Endothelial cell of umbilical vein (primary cell): ENCODE data around the gene RNPEPL1. TPM values are rescaled to one million over a fixed set of nuclear protein-coding genes. Genes with fewer than 3 reads are reported as not detected.

ENCODE experiments used
- BruUV-seq: library from RNA; stranded (reverse); fragments of 400-500 nt; replicated peaks from 2 replicates; lab custom pipeline; 2021; lab: Mats Ljungman, UMichigan
- CTCF ChIA-PET: fragments of 300-600, 350-600 bp; sonication (Branson Sonifier 250); formaldehyde crosslinking; loops from one replicate; lab custom pipeline; 2021; ENCODE audit warnings: antibody characterized with exemption, inconsistent platforms; lab: Charles Lee
- POLR2A ChIA-PET: fragments of 300-600, 350-600 bp; sonication (Branson Sonifier 250); formaldehyde crosslinking; loops from one replicate; lab custom pipeline; 2021; ENCODE audit warnings: antibody characterized with exemption, inconsistent platforms; lab: Charles Lee
- DNase-seq: peaks from one replicate; pipeline ENCODE4 v3.0.0-alpha.2; 2011; ENCODE audit warnings: low read depth, low spot score
- FAIRE-seq: peaks from 2 replicates; lab custom pipeline; 2011; peaks lifted over from hg19 to GRCh38; lab: Jason Lieb, UNC
- H2AFZ ChIP-seq: 2 replicates; pipeline ENCODE4 v1.6.0; 2012; ENCODE audit warnings: low read depth, low read length, control low read depth, inconsistent platforms
- H3K27ac ChIP-seq: 2 replicates; pipeline ENCODE4 v1.5.1; 2011; ENCODE audit warnings: low read depth, mild to moderate bottlenecking, control low read depth, low read length, moderate library complexity; ENCODE audit not compliant: insufficient read depth
- H3K27me3 ChIP-seq, 2 experiments: 2 replicates each; pipeline versions ENCODE4 v1.6.0 to v1.6.1; 2011; ENCODE audit warnings: low read length in 2 of 2, mixed read lengths in 1 of 2; ENCODE audit not compliant: control insufficient read depth in 2 of 2, insufficient read depth in 2 of 2
- H3K36me3 ChIP-seq, 2 experiments: 2 replicates in 1 of 2; 3 replicates in 1 of 2; pipeline ENCODE4 v1.5.1; 2011; ENCODE audit warnings: low read length in 2 of 2, mild to moderate bottlenecking in 1 of 2, moderate library complexity in 1 of 2; ENCODE audit not compliant: control insufficient read depth in 2 of 2, insufficient read depth in 2 of 2; ENCODE audit errors: extremely low read depth in 1 of 2
- H3K4me1 ChIP-seq: 3 replicates; pipeline ENCODE4 v1.5.1; 2011; ENCODE audit warnings: mild to moderate bottlenecking, low read length; ENCODE audit not compliant: control insufficient read depth, insufficient read depth; ENCODE audit errors: extremely low read depth
- H3K4me2 ChIP-seq: 2 replicates; pipeline ENCODE4 v1.6.1; 2011; ENCODE audit warnings: low read length, control low read depth, mixed read lengths; ENCODE audit not compliant: insufficient read depth
- H3K4me3 ChIP-seq, 3 experiments: fragments of 200-600 bp in 1 of 3; sonication (generic), shearing (Covaris generic) in 1 of 3; replicated peaks in 1 of 3; 2 replicates each; pipeline ENCODE4 v1.5.1; 2011 to 2016; ENCODE audit warnings: control low read depth in 3 of 3, low read length in 3 of 3, mild to moderate bottlenecking in 2 of 3, inconsistent platforms in 1 of 3, low read depth in 1 of 3, moderate library complexity in 1 of 3; ENCODE audit not compliant: insufficient read depth in 1 of 3
- H3K79me2 ChIP-seq: 2 replicates; pipeline ENCODE4 v1.6.0; 2012; ENCODE audit warnings: low read length, inconsistent platforms; ENCODE audit not compliant: control insufficient read depth, insufficient read depth
- H3K9ac ChIP-seq: replicated peaks from 2 replicates; pipeline ENCODE3; 2011; ENCODE audit warnings: low read length, control low read depth; ENCODE audit not compliant: insufficient read depth; ENCODE audit errors: extremely low read depth
- H3K9me1 ChIP-seq: replicated peaks from 3 replicates; pipeline ENCODE4 v1.6.0; 2011; ENCODE audit warnings: mild to moderate bottlenecking, low read length; ENCODE audit not compliant: control insufficient read depth, insufficient read depth; ENCODE audit errors: extremely low read depth
- H3K9me3 ChIP-seq: replicated peaks from 2 replicates; pipeline ENCODE4 v1.5.1; 2012; ENCODE audit warnings: low read length, inconsistent platforms; ENCODE audit not compliant: control insufficient read depth, insufficient read depth
- H4K20me1 ChIP-seq: replicated peaks from 2 replicates; pipeline ENCODE3; 2011; ENCODE audit warnings: mild to moderate bottlenecking, low read length; ENCODE audit not compliant: control insufficient read depth, insufficient read depth; ENCODE audit errors: extremely low read depth
- EZH2 ChIP-seq: IDR thresholded peaks from 2 replicates; pipeline ENCODE4 v1.6.1; 2012; ENCODE audit warnings: borderline replicate concordance, low read depth, mild to moderate bottlenecking, moderate library complexity, low read length, inconsistent platforms; ENCODE audit not compliant: severe bottlenecking
- FOS ChIP-seq: IDR thresholded peaks from 2 replicates; pipeline ENCODE4 v1.6.1; 2011; ENCODE audit warnings: mild to moderate bottlenecking, low read length, moderate library complexity, borderline replicate concordance; ENCODE audit not compliant: insufficient read depth
- GATA2 ChIP-seq: IDR thresholded peaks from 2 replicates; pipeline ENCODE4 v1.7.0; 2011; ENCODE audit warnings: low read depth, mild to moderate bottlenecking, moderate library complexity, mixed read lengths, low read length; ENCODE audit not compliant: insufficient read length, insufficient read depth
- JUN ChIP-seq: IDR thresholded peaks from 2 replicates; pipeline ENCODE4 v1.6.1; 2011; ENCODE audit warnings: borderline replicate concordance, low read depth; ENCODE audit not compliant: insufficient read length, insufficient read depth
- MYC ChIP-seq: IDR thresholded peaks from one replicate; pipeline ENCODE4 v1.6.1; 2011; ENCODE audit warnings: mild to moderate bottlenecking, low read depth, low read length
- POLR2A ChIP-seq: IDR thresholded peaks from 2 replicates; pipeline ENCODE4 v1.6.1; 2012; ENCODE audit warnings: low read depth, mild to moderate bottlenecking, control low read depth, low read length
- POLR2AphosphoS5 ChIP-seq: IDR thresholded peaks from 2 replicates; pipeline ENCODE4 v1.6.1; 2012; ENCODE audit warnings: low read depth, mild to moderate bottlenecking, control low read depth, low read length, moderate library complexity; ENCODE audit not compliant: insufficient read depth
- dilution Hi-C: fragments of 300-500 bp; cut with MboI; formaldehyde crosslinking; loops from one replicate; pipeline ENCODE4 v1.15.0; 2019; ENCODE audit warnings: low sequenced_read_pairs; ENCODE audit not compliant: extremely low pct_ligation_motif_present
- intact Hi-C: fragments of 100-400 bp; cut with micrococcal nuclease; formaldehyde crosslinking; loops from one replicate; pipeline ENCODE4 v1.10.0; 2022
- polyA plus RNA-seq, 4 experiments: library from polyadenylated mRNA; depleted of rRNA in 3 of 4; stranded (reverse) in 3 of 4; unstranded in 1 of 4; fragments of >200 nt; gene quantifications; 2 replicates each; pipeline versions ENCODE4 v1.2.1 to v1.2.3, GENCODE V29; 2011 to 2012; ENCODE audit warnings: missing spikeins in 1 of 4
- total RNA-seq: library from RNA; stranded (reverse); gene quantifications from 2 replicates; pipeline ENCODE4 v1.2.3, GENCODE V29; 2021
- TF ChIP-seq, protein P1 (sequence below): IDR thresholded peaks from 2 replicates; pipeline ENCODE4 v1.6.1; 2011; ENCODE audit not compliant: insufficient read depth, insufficient read length
- TF ChIP-seq, protein P2 (sequence below), 2 donors: IDR thresholded peaks; 1 replicate in 1 of 2; 2 replicates in 1 of 2; pipeline ENCODE4 v1.5.1; 2011; ENCODE audit warnings: low read length in 2 of 2, mild to moderate bottlenecking in 2 of 2, moderate library complexity in 2 of 2, control low read depth in 1 of 2, inconsistent platforms in 1 of 2, low read depth in 1 of 2; ENCODE audit not compliant: insufficient read depth in 1 of 2; ENCODE audit errors: extremely low read depth in 1 of 2

The RNPEPL1 gene
- total and polyA plus RNA-seq, 2 donors (not counting 3 experiments of a cell fraction or from before 2014, with no cell fraction given) = 35.8 to 67.1 TPM

GRCh38 chr2:240557808-240558207 lies 10.5 kb upstream of the RNPEPL1 start, which contains the start of gene ANKMY1:
Gene ANKMY1 (minus strand): TSS chr2:240557988. CDS start chr2:240557335, 653 bp downstream.
- no peaks in the 10 kb centered on the region for H3K9me1 ChIP-seq
- peak within 1 kb of the TSS; percentile 27 for H3K9ac ChIP-seq
- peak; percentile 68 for FAIRE-seq
- H3K9me3 ChIP-seq = no peaks in the 10 kb centered on the region
- no peak for TF ChIP-seq JUN
- TF ChIP-seq POLR2AphosphoS5 = peak; percentile 22
- H3K4me2 ChIP-seq = peak within 1 kb of the TSS; percentile 63
- POLR2A ChIA-PET = no interaction called here
- H3K36me3 ChIP-seq = peaks cover 0 to 2% of the 10 kb centered on the region in 2 experiments
- H3K27me3 ChIP-seq = no peaks in the 10 kb centered on the region
- H2AFZ ChIP-seq = peak within 1 kb of the TSS; percentile 50
- H3K4me1 ChIP-seq = peaks cover 34% of the 10 kb centered on the region
- intact Hi-C loops (no loop called here), dilution Hi-C loops (no loop called here)
- H3K4me3 ChIP-seq = peak within 1 kb of the TSS in 2 of 3 experiments; percentile 10 to 39
- H3K79me2 ChIP-seq = peaks cover 13% of the 10 kb centered on the region
- CTCF ChIA-PET = interaction anchor here (1.6 to 4.3 kb wide), 4 partner anchors 8 to 44 kb away, joined by 4 to 22 read pairs (median 12); partner anchors contain the start of gene CAPN10
- H4K20me1 ChIP-seq = no peaks in the 10 kb centered on the region
- no TSS peak for BruUV-seq
- DNase-seq = peak; percentile 73
- H3K27ac ChIP-seq = no peak within 1 kb of the TSS

DNA sequence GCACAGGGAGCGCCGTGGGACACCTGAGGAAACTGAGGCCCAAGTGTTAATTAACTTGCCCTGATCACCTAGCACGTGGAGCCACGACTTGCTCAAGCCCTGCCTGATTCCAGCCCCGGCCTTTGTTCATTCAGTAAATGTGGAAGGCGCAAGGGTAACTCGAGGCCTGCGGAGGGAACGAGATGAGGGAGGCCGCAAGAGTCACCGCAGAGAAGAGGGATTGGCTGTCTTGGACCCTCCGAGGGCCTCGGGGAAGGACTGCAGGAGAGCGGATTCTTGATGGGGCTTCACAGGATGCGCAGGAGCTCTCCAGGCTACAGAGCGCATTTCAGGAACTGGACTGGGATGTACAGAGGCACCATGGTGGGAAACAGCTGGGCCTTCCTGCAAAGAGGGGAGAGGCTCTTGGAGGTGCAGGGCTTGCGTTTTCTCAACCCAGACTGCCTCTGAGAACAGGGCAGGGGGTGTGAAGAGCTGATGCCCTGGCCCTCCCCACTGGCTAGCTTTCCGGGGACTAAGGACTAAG lies 10.0 kb upstream of the RNPEPL1 start:
- no peak overlapping the region for H3K4me3 ChIP-seq
- FAIRE-seq (no peak), DNase-seq (no peak)
- no peaks in the 10 kb centered on the region for H3K9me3 ChIP-seq
- no peak for TF ChIP-seq JUN
- no peak for TF ChIP-seq POLR2AphosphoS5
- TF ChIP-seq, protein P1, sequence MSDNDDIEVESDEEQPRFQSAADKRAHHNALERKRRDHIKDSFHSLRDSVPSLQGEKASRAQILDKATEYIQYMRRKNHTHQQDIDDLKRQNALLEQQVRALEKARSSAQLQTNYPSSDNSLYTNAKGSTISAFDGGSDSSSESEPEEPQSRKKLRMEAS = no peak
- TF ChIP-seq EZH2 = no peak
- no peak for TF ChIP-seq FOS
- no peak for TF ChIP-seq POLR2A
- TF ChIP-seq, protein P2, sequence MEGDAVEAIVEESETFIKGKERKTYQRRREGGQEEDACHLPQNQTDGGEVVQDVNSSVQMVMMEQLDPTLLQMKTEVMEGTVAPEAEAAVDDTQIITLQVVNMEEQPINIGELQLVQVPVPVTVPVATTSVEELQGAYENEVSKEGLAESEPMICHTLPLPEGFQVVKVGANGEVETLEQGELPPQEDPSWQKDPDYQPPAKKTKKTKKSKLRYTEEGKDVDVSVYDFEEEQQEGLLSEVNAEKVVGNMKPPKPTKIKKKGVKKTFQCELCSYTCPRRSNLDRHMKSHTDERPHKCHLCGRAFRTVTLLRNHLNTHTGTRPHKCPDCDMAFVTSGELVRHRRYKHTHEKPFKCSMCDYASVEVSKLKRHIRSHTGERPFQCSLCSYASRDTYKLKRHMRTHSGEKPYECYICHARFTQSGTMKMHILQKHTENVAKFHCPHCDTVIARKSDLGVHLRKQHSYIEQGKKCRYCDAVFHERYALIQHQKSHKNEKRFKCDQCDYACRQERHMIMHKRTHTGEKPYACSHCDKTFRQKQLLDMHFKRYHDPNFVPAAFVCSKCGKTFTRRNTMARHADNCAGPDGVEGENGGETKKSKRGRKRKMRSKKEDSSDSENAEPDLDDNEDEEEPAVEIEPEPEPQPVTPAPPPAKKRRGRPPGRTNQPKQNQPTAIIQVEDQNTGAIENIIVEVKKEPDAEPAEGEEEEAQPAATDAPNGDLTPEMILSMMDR (IDR thresholded peaks at IDR 0.05; ENCODE audit: extremely low read depth in 1 of 2, insufficient read depth in 1 of 2, low read depth in 1 of 2, low read length in 2 of 2) = no peak
- TF ChIP-seq MYC = no peak
- TF ChIP-seq GATA2 = no peak
- intact Hi-C loops (no loop called here), dilution Hi-C loops (no loop called here)
- BruUV-seq = no TSS peak
- no peaks in the 10 kb centered on the region for H4K20me1 ChIP-seq
- peaks cover 0 to 2% of the 10 kb centered on the region in 2 experiments for H3K36me3 ChIP-seq
- H3K4me2 ChIP-seq = peak overlapping the region; percentile 49
- ChIA-PET CTCF (interaction anchor here (1.6 to 4.3 kb wide), 4 partner anchors 8 to 44 kb away, joined by 4 to 22 read pairs (median 12); partner anchors contain the start of gene CAPN10), POLR2A (no interaction called here)
- peaks cover 34% of the 10 kb centered on the region for H3K4me1 ChIP-seq
- H3K27me3 ChIP-seq = no peaks in the 10 kb centered on the region
- no peak overlapping the region for H2AFZ ChIP-seq
- no peaks in the 10 kb centered on the region for H3K9me1 ChIP-seq
- H3K27ac ChIP-seq = no peak overlapping the region
- H3K9ac ChIP-seq = no peak overlapping the region
- peaks cover 13% of the 10 kb centered on the region for H3K79me2 ChIP-seq
